Left lung (tissue), 10 donors: Measurements from ENCODE around the gene PIK3R5. TPM values are rescaled to one million over a fixed set of nuclear protein-coding genes. Genes with fewer than 3 reads are reported as not detected.

Experiments
- ATAC-seq: fragments of 200-7000 bp; cut with Tn5 transposase; one replicate; pipeline ENCODE4 v1.9.1; 2020; ENCODE audit warnings: moderate library complexity
- DNase-seq, 4 donors: peaks; one replicate each; pipeline ENCODE4 v3.0.0-alpha.2; 2013 to 2020
- H3K27ac ChIP-seq, 2 donors: fragments of 200-600 bp; sonication (generic) in 1 of 2; one replicate each; pipeline versions ENCODE4 v1.5.0 to v1.8.0; 2020 to 2021
- H3K27me3 ChIP-seq, 2 donors: fragments of 200-600 bp; sonication (generic) in 1 of 2; one replicate each; pipeline versions ENCODE4 v1.5.0 to v1.8.0; 2020 to 2021
- H3K36me3 ChIP-seq, 2 donors: fragments of 200-600 bp; sonication (generic) in 1 of 2; one replicate each; pipeline versions ENCODE4 v1.5.0 to v1.8.0; 2020 to 2021
- H3K4me1 ChIP-seq, 2 donors: fragments of 200-600 bp; one replicate each; pipeline ENCODE4 v1.8.0; 2021
- H3K4me3 ChIP-seq, 2 donors: fragments of 200-600 bp; sonication (generic) in 1 of 2; one replicate each; pipeline versions ENCODE4 v1.5.0 to v1.8.0; 2020 to 2021; ENCODE audit warnings: mild to moderate bottlenecking in 1 of 2
- H3K9me3 ChIP-seq, 2 donors: fragments of 200-600 bp; sonication (generic) in 1 of 2; one replicate each; pipeline versions ENCODE4 v1.5.0 to v1.8.0; 2020 to 2021
- intact Hi-C, 2 donors: fragments of 100-400 bp; cut with DNase I; formaldehyde crosslinking; loops; one replicate each; pipeline versions ENCODE4 v1.11.2 to v1.14.2; 2022
- polyA plus RNA-seq, 6 donors: library from polyadenylated mRNA; unstranded; fragments of 120-200 nt; gene quantifications; one replicate each; pipeline ENCODE4 v1.2.1, GENCODE V29; 2013; ENCODE audit not compliant: insufficient read length in 6 of 6
- total RNA-seq, 2 donors: library from RNA; stranded (reverse); fragmentation: NEBNext Ultra II Directional; extraction: Animal tissue kit (Norgen Biotek cat#: 25700); gene quantifications; one replicate each; pipeline ENCODE4 v1.2.1, GENCODE V29; 2021
- TF ChIP-seq, protein P1 (sequence below), 2 donors: fragments of 200-600 bp; sonication (generic) in 1 of 2; IDR thresholded peaks; one replicate each; pipeline versions ENCODE4 v1.5.0 to v1.8.0; 2021; ENCODE audit warnings: antibody characterized with exemption in 2 of 2
- donor health status: DM: no; HTN: yes; CAD: no.
- donor health status: DM: no; HTN: no; CAD: no.

PIK3R5 gene
- total and polyA plus RNA-seq, 8 donors, result 1.1 to 84.8 (median 2.0) TPM

GRCh38 chr17:8861495-8862181, 103.9 kb downstream of the PIK3R5 start:
- no peak for ATAC-seq
- peaks cover 0 to 36% of the 10 kb centered on the region in 2 donors for H3K27me3 ChIP-seq
- DNase-seq, result no peak

DNA sequence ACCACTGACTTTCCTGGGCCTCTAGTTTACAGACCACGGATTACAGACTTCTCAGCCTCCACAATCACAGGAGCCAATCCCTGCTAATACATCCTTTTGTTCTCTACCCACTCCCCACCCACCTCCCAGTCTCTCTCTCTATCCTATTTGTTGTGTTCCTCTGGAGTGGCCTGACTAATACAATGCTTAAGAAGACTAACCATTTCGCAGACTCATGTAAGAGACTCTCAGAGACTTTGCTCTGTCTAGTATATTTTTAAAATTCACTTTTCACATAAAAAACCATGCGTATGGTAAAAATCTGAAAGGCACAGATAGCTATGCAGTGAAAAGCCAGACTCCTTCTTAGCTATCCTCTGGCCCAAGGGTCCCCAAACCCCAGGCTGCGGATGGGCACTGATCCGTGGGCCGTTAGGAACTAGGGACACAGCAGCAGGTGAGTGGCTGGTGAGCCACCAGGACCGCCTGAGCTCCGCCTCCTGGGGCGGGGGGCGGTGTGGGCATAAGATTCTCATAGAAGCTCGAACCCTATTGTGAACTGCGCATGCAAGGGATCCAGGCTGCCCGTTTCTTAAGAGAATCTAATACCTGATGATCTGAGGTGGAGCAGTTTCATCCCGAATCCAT, 105.6 kb downstream of the PIK3R5 start:
- intact Hi-C loops, result no loop called here
- ATAC-seq, result no peak
- H3K36me3 ChIP-seq, result no peaks in the 10 kb centered on the region
- no peaks in the 10 kb centered on the region for H3K9me3 ChIP-seq
- H3K4me1 ChIP-seq, result peaks cover 0 to 52% of the 10 kb centered on the region in 2 donors
- TF ChIP-seq, protein P1, sequence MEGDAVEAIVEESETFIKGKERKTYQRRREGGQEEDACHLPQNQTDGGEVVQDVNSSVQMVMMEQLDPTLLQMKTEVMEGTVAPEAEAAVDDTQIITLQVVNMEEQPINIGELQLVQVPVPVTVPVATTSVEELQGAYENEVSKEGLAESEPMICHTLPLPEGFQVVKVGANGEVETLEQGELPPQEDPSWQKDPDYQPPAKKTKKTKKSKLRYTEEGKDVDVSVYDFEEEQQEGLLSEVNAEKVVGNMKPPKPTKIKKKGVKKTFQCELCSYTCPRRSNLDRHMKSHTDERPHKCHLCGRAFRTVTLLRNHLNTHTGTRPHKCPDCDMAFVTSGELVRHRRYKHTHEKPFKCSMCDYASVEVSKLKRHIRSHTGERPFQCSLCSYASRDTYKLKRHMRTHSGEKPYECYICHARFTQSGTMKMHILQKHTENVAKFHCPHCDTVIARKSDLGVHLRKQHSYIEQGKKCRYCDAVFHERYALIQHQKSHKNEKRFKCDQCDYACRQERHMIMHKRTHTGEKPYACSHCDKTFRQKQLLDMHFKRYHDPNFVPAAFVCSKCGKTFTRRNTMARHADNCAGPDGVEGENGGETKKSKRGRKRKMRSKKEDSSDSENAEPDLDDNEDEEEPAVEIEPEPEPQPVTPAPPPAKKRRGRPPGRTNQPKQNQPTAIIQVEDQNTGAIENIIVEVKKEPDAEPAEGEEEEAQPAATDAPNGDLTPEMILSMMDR (IDR thresholded peaks at IDR 0.05), result no peak
- H3K4me3 ChIP-seq, result no peak overlapping the region
- no peak overlapping the region for H3K27ac ChIP-seq
- H3K27me3 ChIP-seq, result peaks cover 0 to 25% of the 10 kb centered on the region in 2 donors
- DNase-seq, result no peak

More at GRCh38 chr17:8861495-8862181, 103.9 kb downstream of the PIK3R5 start:
- H3K27ac ChIP-seq, result peak overlapping the region in 1 of 2 donors; percentile 49
- intact Hi-C loops, result no loop called here
- peaks cover 0 to 56% of the 10 kb centered on the region in 2 donors for H3K4me1 ChIP-seq
- TF ChIP-seq, protein P1 (IDR thresholded peaks at IDR 0.05), result no peak
- no peaks in the 10 kb centered on the region for H3K36me3 ChIP-seq
- H3K9me3 ChIP-seq, result no peaks in the 10 kb centered on the region
- H3K4me3 ChIP-seq, result no peak overlapping the region

- peak overlapping the region in 1 of 2 donors; percentile 70 for H3K27ac ChIP-seq
- intact Hi-C loops, result no loop called here
- DNase-seq, result peak in 1 of 4 donors; percentile 73
- no peaks in the 10 kb centered on the region for H3K9me3 ChIP-seq
- H3K4me3 ChIP-seq, result no peak overlapping the region
- peaks cover 0 to 26% of the 10 kb centered on the region in 2 donors for H3K27me3 ChIP-seq
- TF ChIP-seq, protein P1 (IDR thresholded peaks at IDR 0.05), result no peak
- peaks cover 0 to 52% of the 10 kb centered on the region in 2 donors for H3K4me1 ChIP-seq
- ATAC-seq, result peak; percentile 71
- no peaks in the 10 kb centered on the region for H3K36me3 ChIP-seq
Observed at GRCh38 chr17:8859027-8859803, 106.3 kb downstream of the PIK3R5 start.

DNA sequence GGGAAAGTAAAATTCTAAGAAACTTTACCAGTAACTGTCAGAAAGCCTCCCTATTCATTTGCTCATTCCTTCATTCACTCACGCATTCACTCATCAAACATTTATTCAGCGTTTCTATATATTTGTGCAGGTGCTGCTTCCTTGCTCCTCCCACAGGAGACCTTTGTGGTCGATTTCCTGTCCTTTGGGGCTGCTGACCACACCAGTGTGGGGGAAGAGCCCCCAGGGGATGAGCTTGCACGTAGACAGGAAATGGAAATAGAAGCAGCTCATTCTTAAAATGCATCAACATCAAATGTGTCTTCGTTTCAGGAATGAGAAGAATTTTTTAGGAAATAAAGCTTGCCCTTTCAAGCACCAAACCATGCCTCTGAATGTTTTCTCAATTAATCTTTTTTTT, 107.6 kb downstream of the PIK3R5 start:
- Histone ChIP-seq H3K4me3 (no peak overlapping the region), H3K27ac (peak overlapping the region in 1 of 2 donors; percentile 70), H3K9me3 (no peaks in the 10 kb centered on the region), H3K36me3 (no peaks in the 10 kb centered on the region), H3K27me3 (peaks cover 0 to 34% of the 10 kb centered on the region in 2 donors), H3K4me1 (peaks cover 0 to 52% of the 10 kb centered on the region in 2 donors)
- TF ChIP-seq, protein P1 (IDR thresholded peaks at IDR 0.05), result no peak
- intact Hi-C loops, result no loop called here
- ATAC-seq (no peak), DNase-seq (no peak)
